ENCODE data around the gene DAND5. TPM values are rescaled to one million over a fixed set of nuclear protein-coding genes. Genes with fewer than 3 reads are reported as not detected.
"Not testable (repeated sequence)": the region's sequence is repeated elsewhere in the genome, so short reads cannot be mapped to it uniquely, and the experiment has no call there.

Gene DAND5
- total RNA-seq, 1 experiment from 2014 or later, result not detected

- in situ Hi-C loops (cut with HindIII; ENCODE audit: low pct_unique_long_range_greater_than_20kb, low sequenced_read_pairs), result no loop called here
- no peak for DNase-seq (ENCODE audit: low read depth, low spot score)
Observed at GRCh38 chr19:12955996-12956395, 13.4 kb upstream of the DAND5 start.

GRCh38 chr19:12956446-12957388 is 12.7 kb upstream of the DAND5 start, which contains the start of gene GADD45GIP1:
GADD45GIP1 (minus strand) TSS chr19:12957223; CDS start chr19:12957212, 11 bp downstream.
- in situ Hi-C loops (cut with HindIII; ENCODE audit: low pct_unique_long_range_greater_than_20kb, low sequenced_read_pairs), result no loop called here
- peak; percentile 79 for DNase-seq (ENCODE audit: low read depth, low spot score)

DNA sequence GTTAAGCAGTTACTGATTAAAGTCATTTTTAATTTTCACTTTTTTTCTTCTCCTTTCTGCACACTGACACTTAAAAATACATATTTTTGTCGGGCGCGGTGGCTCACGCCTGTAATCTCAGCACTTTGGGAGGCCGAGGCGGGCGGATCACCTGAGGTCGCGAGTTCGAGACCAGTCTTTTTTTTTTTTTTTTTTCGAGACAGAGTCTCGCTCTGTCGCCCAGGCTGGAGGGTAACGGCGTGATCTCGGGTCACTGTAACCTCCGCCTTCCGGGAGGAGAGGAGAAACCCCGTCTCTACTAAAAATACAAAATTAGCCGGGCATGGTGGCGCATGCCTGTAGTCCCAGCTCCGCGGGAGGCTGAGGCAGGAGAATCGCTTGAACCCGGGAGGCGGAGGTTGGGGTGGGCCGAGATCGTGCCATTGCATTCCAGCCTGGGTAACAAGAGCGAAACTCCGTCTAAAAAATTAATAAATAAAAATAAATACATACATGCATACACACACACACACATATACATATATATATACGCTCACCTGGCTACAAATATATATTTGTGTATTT is 11.9 kb upstream of the DAND5 start:
- in situ Hi-C loops (cut with HindIII; ENCODE audit: low pct_unique_long_range_greater_than_20kb, low sequenced_read_pairs); DNase-seq (ENCODE audit: low read depth, low spot score): not testable (repeated sequence)

- DNase-seq (ENCODE audit: low read depth, low spot score), result no peak
- in situ Hi-C loops (cut with HindIII; ENCODE audit: low pct_unique_long_range_greater_than_20kb, low sequenced_read_pairs), result no loop called here
Observed at GRCh38 chr19:12959481-12959880, 9.9 kb upstream of the DAND5 start.

DNA sequence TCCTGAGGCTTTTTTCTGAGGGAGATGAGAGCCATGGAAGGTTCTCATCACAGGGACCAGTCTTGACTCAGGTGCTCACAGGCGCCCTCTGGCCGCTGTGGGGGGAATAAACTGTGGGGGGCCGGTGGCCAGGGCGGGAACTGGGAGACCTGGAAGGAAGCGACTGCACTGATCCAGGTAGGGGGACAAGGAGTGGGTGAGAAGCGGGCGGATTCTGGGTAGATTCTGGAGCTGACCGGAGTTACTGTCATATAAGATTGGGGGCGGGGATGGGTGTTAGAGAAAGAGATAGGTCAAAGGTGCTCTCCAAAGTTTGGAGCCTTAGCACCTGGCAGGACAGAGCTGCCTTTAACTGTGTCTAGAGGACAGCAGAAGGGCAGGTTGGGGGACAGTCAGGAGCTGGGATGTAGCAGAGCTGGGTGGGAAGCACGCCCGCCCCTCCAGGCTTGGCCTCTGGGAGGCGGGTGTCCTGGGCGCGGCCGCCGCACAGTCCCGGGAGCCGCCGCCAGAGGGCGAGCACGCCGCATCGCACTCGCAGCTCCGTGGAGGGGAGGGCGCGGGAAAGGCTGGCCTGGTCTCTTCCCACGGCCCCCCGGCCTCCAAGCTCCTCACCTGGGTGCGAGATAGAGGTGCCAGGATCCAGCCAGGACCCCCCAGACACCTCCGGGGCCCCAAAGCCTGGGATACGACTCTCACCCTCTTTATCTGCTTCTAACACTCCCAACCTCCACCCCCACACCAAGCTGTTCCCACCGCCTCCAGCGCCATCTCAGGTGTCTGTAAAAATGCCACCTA is 4.2 kb upstream of the DAND5 start:
- in situ Hi-C loops (cut with HindIII; ENCODE audit: low pct_unique_long_range_greater_than_20kb, low sequenced_read_pairs), result no loop called here
- peak; percentile 72 for DNase-seq (ENCODE audit: low read depth, low spot score)

GRCh38 chr19:12965812-12966135 is 3.6 kb upstream of the DAND5 start:
- in situ Hi-C loops (cut with HindIII; ENCODE audit: low pct_unique_long_range_greater_than_20kb, low sequenced_read_pairs), result no loop called here
- DNase-seq (ENCODE audit: low read depth, low spot score), result no peak

DNA sequence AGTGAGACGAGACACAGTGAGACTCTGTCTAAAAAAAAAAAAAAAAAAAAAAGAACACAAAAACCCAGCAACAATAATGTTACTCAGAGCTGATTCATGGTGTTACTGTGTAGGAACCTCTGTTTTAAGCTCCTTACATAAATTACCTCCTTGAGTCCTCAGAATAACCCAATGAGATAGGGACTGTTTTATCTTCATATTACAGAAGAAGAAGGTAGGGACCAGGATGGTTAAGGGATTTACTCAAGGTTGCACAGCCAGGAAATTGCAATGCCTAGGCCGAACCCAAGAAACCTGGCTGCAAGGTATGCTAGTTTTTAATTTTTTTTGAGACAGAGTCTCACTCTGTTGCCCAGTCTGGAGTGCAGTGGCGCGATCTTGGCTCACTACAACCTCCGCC is 1.5 kb upstream of the DAND5 start:
- in situ Hi-C loops (cut with HindIII; ENCODE audit: low pct_unique_long_range_greater_than_20kb, low sequenced_read_pairs), result no loop called here
- no peak for DNase-seq (ENCODE audit: low read depth, low spot score)

DNA sequence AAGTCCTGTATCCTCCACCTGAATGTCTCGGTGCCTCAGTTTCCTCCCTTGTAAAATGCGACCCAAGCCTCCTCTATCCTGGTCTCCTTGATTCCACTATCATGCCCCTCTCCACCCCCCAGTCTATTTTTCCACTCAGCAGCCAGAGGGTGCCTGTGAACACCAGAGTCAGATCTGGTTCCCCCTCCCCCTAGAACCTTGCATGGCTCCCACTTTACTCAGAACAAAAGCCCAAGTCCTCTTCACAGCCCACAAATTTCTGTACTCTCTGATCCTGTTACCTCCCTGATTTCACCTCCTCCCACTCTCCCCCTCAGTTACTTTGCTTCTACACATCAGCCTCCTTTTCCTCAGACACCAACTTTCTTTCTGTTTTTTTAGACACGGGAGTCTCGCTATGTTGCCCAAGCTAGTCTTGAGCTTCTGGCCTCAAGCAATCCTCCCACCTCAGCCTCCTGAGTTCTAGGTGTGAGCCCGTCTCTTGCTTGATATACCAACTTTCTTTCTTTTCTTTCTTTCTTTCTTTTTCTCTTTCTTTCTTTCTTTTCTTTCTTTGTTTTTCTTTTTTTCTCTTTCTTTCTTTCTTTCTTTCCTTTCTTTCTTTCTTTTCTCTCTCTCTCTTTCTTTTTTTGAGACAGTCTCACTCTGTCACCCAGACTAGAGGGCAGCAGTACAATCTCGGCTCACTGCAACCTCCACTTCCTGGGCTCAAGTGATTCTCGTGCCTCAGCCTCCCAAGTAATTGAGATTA is 869 bp downstream of the DAND5 start:
- DNase-seq (ENCODE audit: low read depth, low spot score), result no peak
- in situ Hi-C loops (cut with HindIII; ENCODE audit: low pct_unique_long_range_greater_than_20kb, low sequenced_read_pairs), result no loop called here

- no peak for DNase-seq (ENCODE audit: low read depth, low spot score)
- in situ Hi-C loops (cut with HindIII; ENCODE audit: low pct_unique_long_range_greater_than_20kb, low sequenced_read_pairs), result no loop called here
Observed at GRCh38 chr19:12973236-12973635, 3.9 kb downstream of the DAND5 start.

DNA sequence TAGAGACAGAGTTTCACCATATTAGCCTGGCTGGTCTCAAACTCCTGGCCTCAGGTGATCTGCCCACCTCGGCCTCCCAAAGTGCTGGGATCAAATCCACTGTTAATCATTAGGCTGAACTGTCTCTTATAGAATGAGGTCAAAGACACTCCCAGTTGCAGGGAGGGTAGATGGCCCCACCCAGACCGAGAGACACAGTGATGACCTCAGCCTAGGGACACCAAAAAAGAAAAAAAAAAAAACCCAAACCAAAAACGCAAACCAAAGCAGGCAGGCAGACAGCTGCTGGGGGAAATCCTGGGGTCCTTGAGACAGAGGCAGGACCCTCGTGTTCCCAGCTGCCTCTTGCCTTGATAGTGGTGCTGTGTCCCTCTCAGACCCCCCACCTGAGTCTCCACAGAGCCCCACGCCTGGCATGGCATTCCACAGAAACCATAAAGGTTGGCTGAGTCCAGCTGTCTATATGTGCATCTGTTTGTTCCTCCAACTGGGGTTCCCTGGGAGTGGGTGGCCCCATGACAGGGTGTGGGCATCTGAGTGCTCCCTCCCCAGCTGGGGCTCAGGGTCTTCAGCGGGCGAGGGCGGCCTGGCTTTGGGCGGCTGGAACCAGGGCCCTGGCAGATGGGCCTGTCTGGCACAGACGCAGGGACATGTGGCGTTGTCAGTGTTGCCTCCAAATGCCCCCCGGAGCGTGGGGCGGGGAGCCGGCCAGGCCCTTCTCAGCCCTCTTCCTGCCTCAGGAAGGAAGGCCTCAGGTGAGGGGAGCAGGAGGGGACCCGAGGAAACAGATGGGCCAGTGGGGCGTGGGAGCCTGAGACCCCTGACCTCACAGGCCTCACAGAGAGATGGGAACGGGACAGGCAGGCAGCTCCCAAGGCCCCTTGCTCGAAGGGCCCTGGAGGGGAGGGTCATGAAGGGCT is 5.2 kb downstream of the DAND5 start:
- DNase-seq (ENCODE audit: low read depth, low spot score), result no peak
- in situ Hi-C loops (cut with HindIII; ENCODE audit: low pct_unique_long_range_greater_than_20kb, low sequenced_read_pairs), result no loop called here

DNA sequence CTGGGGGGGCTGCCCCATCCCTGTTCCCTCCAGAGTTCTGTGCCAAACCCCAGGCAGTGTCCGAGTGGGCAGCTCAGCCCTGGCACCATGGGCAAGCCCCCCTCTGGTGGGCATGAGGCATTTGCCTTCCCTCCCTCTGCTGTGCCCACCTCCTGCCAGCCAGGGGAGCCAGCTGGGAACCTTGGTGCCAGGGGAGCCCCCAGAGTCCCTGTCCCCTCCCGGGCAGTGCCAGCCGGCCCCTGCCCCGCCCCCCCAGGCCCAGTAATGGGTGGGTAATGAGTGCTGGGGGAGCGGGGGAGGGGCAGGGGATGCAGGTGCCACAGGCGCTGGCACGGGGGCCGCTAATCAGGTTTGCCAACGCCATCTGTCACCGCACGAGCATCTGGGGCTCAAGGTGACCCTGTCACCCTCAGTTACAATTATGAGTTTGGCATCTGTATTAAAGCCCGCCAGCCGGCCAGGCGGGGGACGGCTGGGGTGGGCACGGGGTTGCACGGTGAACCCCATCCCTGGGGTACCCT is 5.9 kb downstream of the DAND5 start:
- DNase-seq (ENCODE audit: low read depth, low spot score), result no peak
- in situ Hi-C loops (cut with HindIII; ENCODE audit: low pct_unique_long_range_greater_than_20kb, low sequenced_read_pairs), result no loop called here

DNA sequence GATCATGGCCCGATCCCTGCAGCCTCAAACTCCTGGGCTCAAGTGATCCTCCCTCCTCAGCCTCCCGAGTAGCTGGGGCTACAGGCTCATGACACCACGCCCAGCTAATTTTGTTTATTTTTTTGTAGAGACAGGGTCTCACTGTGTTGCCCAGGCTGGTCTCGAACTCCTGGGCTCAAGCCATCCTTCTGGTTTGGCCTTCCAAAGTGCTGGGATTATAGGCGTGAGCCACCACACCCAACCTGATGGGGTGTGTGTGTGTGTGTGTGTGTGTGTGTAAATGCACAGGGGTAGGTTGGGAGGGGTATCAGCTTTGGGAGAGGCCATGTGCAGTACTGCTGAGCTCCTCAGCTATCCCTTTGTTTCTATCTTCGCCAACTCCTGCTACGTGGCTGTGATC is 6.7 kb downstream of the DAND5 start:
- DNase-seq (ENCODE audit: low read depth, low spot score); in situ Hi-C loops (cut with HindIII; ENCODE audit: low pct_unique_long_range_greater_than_20kb, low sequenced_read_pairs): not testable (repeated sequence)

- no peak for DNase-seq (ENCODE audit: low read depth, low spot score)
- in situ Hi-C loops (cut with HindIII; ENCODE audit: low pct_unique_long_range_greater_than_20kb, low sequenced_read_pairs), result no loop called here
Observed at GRCh38 chr19:12979974-12980373, 10.6 kb downstream of the DAND5 start.

DNA sequence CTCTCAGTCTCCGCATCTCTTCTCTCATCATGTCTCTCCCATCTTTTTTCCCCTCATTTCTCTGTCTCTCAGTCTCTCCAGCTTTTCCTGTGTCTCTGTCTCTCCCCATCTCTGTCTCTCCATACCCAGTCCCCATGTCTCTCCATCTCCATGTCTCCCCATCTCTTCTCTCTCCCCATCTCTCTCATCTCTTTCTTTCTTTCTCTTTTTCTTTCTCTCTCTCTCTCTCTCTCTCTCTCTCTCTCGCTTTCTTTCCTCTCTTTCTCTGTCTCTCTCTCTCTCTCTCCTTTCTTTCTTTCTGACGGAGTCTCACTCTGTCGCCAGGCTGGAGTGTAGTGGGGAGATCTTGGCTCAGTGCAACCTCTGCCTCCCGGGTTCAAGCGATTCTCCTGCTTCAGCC is 13.3 kb downstream of the DAND5 start:
- in situ Hi-C loops (cut with HindIII; ENCODE audit: low pct_unique_long_range_greater_than_20kb, low sequenced_read_pairs), result no loop called here
- DNase-seq (ENCODE audit: low read depth, low spot score), result no peak

GRCh38 chr19:12983091-12983490 is 13.7 kb downstream of the DAND5 start:
- in situ Hi-C loops (cut with HindIII; ENCODE audit: low pct_unique_long_range_greater_than_20kb, low sequenced_read_pairs), result no loop called here
- DNase-seq (ENCODE audit: low read depth, low spot score), result no peak

DNA sequence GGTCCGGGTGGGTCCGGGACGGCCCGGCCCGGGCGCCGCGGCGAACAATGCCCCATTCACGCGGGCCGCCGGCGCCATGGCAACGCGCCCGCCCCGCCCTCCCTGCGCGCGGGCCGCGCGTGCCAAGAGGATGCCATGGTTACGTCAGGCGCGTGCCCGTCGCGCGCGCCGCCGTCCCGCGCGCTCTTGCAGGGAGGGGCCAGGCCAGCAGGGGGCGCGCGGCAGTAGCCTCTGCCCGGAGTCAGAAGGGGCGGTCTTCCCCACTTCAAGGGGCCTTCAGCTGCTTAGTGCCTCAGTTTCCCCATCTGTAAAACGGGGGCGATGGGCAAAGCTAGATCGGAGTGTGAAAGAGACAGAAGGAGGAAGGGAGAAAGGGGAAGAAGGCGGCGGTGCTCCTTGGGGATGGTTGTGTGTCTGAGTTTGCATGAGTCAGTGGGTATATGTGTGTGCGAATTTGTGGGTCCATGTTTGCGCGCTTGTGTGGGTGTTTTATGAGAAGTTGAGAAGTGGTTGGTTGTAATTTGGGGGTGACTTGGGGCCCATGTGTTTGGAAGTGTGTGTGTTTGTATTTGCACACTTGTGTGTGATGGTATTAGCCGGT is 14.3 kb downstream of the DAND5 start:
- DNase-seq (ENCODE audit: low read depth, low spot score), result peak; percentile 66
- in situ Hi-C loops (cut with HindIII; ENCODE audit: low pct_unique_long_range_greater_than_20kb, low sequenced_read_pairs), result no loop called here
